SU-DHL-6 (cell line): Measurements from ENCODE around the gene BICC1.

Experiments
- CTCF ChIP-seq: fragments of 200-600 bp; sonication (generic); IDR thresholded peaks from one replicate; pipeline ENCODE4 v1.5.1; 2017; ENCODE audit warnings: antibody characterized with exemption, mild to moderate bottlenecking, low read length, moderate library complexity; ENCODE audit not compliant: insufficient read depth, poor library complexity, severe bottlenecking
- EZH2phosphoT487 ChIP-seq: fragments of 200-600 bp; sonication (generic), shearing (Covaris generic); conservative IDR thresholded peaks from 2 replicates; pipeline ENCODE4 v1.6.1; 2018; ENCODE audit warnings: mild to moderate bottlenecking, antibody characterized with exemption, low read length, moderate library complexity, mixed read lengths

- no peak for TF ChIP-seq CTCF
- TF ChIP-seq EZH2phosphoT487: no peak
Measured at GRCh38 chr10:58477122-58477521, 35.5 kb upstream of the BICC1 start.
